Left lung (tissue), 14 donors: ENCODE results near the gene MBNL1. TPM values are rescaled to one million over a fixed set of nuclear protein-coding genes. Genes with fewer than 3 reads are reported as not detected.

ENCODE experiments used
- ATAC-seq: fragments of 200-7000 bp; cut with Tn5 transposase; one replicate; pipeline ENCODE4 v1.9.1; 2020; ENCODE audit warnings: moderate library complexity
- DNase-seq, 4 donors: peaks; one replicate each; pipeline ENCODE4 v3.0.0-alpha.2; 2013 to 2020
- H3K27ac ChIP-seq, 2 donors: fragments of 200-600 bp; sonication (generic) in 1 of 2; one replicate each; pipeline versions ENCODE4 v1.5.0 to v1.8.0; 2020 to 2021
- H3K27me3 ChIP-seq, 2 donors: fragments of 200-600 bp; sonication (generic) in 1 of 2; one replicate each; pipeline versions ENCODE4 v1.5.0 to v1.8.0; 2020 to 2021
- H3K36me3 ChIP-seq, 2 donors: fragments of 200-600 bp; sonication (generic) in 1 of 2; one replicate each; pipeline versions ENCODE4 v1.5.0 to v1.8.0; 2020 to 2021
- H3K4me1 ChIP-seq, 2 donors: fragments of 200-600 bp; one replicate each; pipeline ENCODE4 v1.8.0; 2021
- H3K4me3 ChIP-seq, 2 donors: fragments of 200-600 bp; sonication (generic) in 1 of 2; one replicate each; pipeline versions ENCODE4 v1.5.0 to v1.8.0; 2020 to 2021; ENCODE audit warnings: mild to moderate bottlenecking in 1 of 2
- H3K9me3 ChIP-seq, 2 donors: fragments of 200-600 bp; sonication (generic) in 1 of 2; one replicate each; pipeline versions ENCODE4 v1.5.0 to v1.8.0; 2020 to 2021
- CTCF ChIP-seq, 2 donors: fragments of 200-600 bp; sonication (generic) in 1 of 2; IDR thresholded peaks; one replicate each; pipeline versions ENCODE4 v1.5.0 to v1.8.0; 2021; ENCODE audit warnings: antibody characterized with exemption in 2 of 2
- intact Hi-C, 2 donors: fragments of 100-400 bp; cut with DNase I; formaldehyde crosslinking; loops; one replicate each; pipeline versions ENCODE4 v1.11.2 to v1.14.2; 2022
- long read RNA-seq, 12 donors: library from polyadenylated mRNA in 2 of 12; unstranded in 2 of 12; transcript quantifications; one replicate each; pipeline ENCODE4 v2.0.0 and lab custom pipeline, GENCODE V29; 2019 to 2026
- polyA plus RNA-seq, 6 donors: library from polyadenylated mRNA; unstranded; fragments of 120-200 nt; gene quantifications; one replicate each; pipeline ENCODE4 v1.2.1, GENCODE V29; 2013; ENCODE audit not compliant: insufficient read length in 6 of 6
- total RNA-seq, 2 donors: library from RNA; stranded (reverse); fragmentation: NEBNext Ultra II Directional; extraction: Animal tissue kit (Norgen Biotek cat#: 25700); gene quantifications; one replicate each; pipeline ENCODE4 v1.2.1, GENCODE V29; 2021
- donor health status: DM: no; HTN: yes; CAD: no.
- donor health status: DM: no; HTN: no; CAD: no.

The MBNL1 gene
- total RNA-seq: 100 to 1,000 TPM; 226 to 246 TPM
- 100 to 1,000 TPM in 4 of 6 donors, 10 to 100 TPM in 2; 92.3 to 112 (median 105) TPM for polyA plus RNA-seq
- long read RNA-seq, donor 1, full-length matches to known transcripts: 6 of 36 reads
- long read RNA-seq, donor 1, partial matches to known transcripts: 30 of 36 reads
- long read RNA-seq, donor 1, other reads (novel, unspliced or antisense): 0 of 36 reads
- long read RNA-seq, donor 2, full-length matches to known transcripts: 8 of 22 reads
- long read RNA-seq, donor 2, partial matches to known transcripts: 14 of 22 reads
- long read RNA-seq, donor 2, other reads (novel, unspliced or antisense): 0 of 22 reads
- long read RNA-seq, donor 3, full-length matches to known transcripts: 4 of 4 reads
- long read RNA-seq, donor 3, partial matches to known transcripts: 0 of 4 reads
- long read RNA-seq, donor 3, other reads (novel, unspliced or antisense): 0 of 4 reads
- long read RNA-seq, donor 4, partial matches to known transcripts: 15 of 22 reads
- long read RNA-seq, donor 4, other reads (novel, unspliced or antisense): 6 of 22 reads
- long read RNA-seq, donor 5, full-length matches to known transcripts: 4 of 24 reads
- long read RNA-seq, donor 5, partial matches to known transcripts: 20 of 24 reads
- long read RNA-seq, donor 5, other reads (novel, unspliced or antisense): 0 of 24 reads
- long read RNA-seq, donor 6, full-length matches to known transcripts: 6 of 6 reads
- long read RNA-seq, donor 6, partial matches to known transcripts: 0 of 6 reads
- long read RNA-seq, donor 6, other reads (novel, unspliced or antisense): 0 of 6 reads
- long read RNA-seq, donor 7, full-length matches to known transcripts: 3 of 3 reads
- long read RNA-seq, donor 7, partial matches to known transcripts: 0 of 3 reads
- long read RNA-seq, donor 7, other reads (novel, unspliced or antisense): 0 of 3 reads
- long read RNA-seq, donor 8, full-length matches to known transcripts: 9 of 63 reads
- long read RNA-seq, donor 8, partial matches to known transcripts: 54 of 63 reads
- long read RNA-seq, donor 8, other reads (novel, unspliced or antisense): 0 of 63 reads
- long read RNA-seq, donor 9: 0 reads
- long read RNA-seq, donor 10, partial matches to known transcripts: 6 of 9 reads
- long read RNA-seq, donor 10, other reads (novel, unspliced or antisense): 3 of 9 reads
- long read RNA-seq, donor 11, full-length matches to known transcripts: 2 of 2 reads
- long read RNA-seq, donor 11, partial matches to known transcripts: 0 of 2 reads
- long read RNA-seq, donor 11, other reads (novel, unspliced or antisense): 0 of 2 reads
- long read RNA-seq, donor 12, full-length matches to known transcripts: 6 of 16 reads
- long read RNA-seq, donor 12, partial matches to known transcripts: 10 of 16 reads
- long read RNA-seq, donor 12, other reads (novel, unspliced or antisense): 0 of 16 reads

- intact Hi-C loops: no loop called here
- Histone ChIP-seq H3K4me3 (peak within 1 kb of the TSS; percentile 68 to 69), H3K27ac (peak within 1 kb of the TSS; percentile 99 to 100), H3K9me3 (no peaks in the 10 kb centered on the region), H3K36me3 (no peaks in the 10 kb centered on the region), H3K27me3 (no peaks in the 10 kb centered on the region), H3K4me1 (peaks cover 14 to 64% of the 10 kb centered on the region in 2 donors)
- peak in 1 of 2 donors; percentile 10 for TF ChIP-seq CTCF (IDR thresholded peaks at IDR 0.05)
- DNase-seq (peak; percentile 84 to 92 (median 90)), ATAC-seq (peak; percentile 80)
Observed at GRCh38 chr3:152268555-152269055, at the start of gene MBNL1. MBNL1 (plus strand) TSS chr3:152268929; CDS start chr3:152300194, 31,265 bp downstream.

GRCh38 chr3:152219216-152219615 is 49.5 kb upstream of the MBNL1 start:
- no peaks in the 10 kb centered on the region for H3K9me3 ChIP-seq
- peaks cover 6 to 55% of the 10 kb centered on the region in 2 donors for H3K4me1 ChIP-seq
- H3K27ac ChIP-seq: no peak overlapping the region
- H3K36me3 ChIP-seq: no peaks in the 10 kb centered on the region
- no peaks in the 10 kb centered on the region for H3K27me3 ChIP-seq
- ATAC-seq (peak; percentile 22), DNase-seq (peak in 1 of 4 donors; percentile 37)
- intact Hi-C loops: no loop called here
- no peak overlapping the region for H3K4me3 ChIP-seq
- no peak for TF ChIP-seq CTCF (IDR thresholded peaks at IDR 0.05)

GRCh38 chr3:152219769-152220255 is 48.9 kb upstream of the MBNL1 start:
- Histone ChIP-seq H3K4me1 (peaks cover 6 to 57% of the 10 kb centered on the region in 2 donors), H3K9me3 (no peaks in the 10 kb centered on the region), H3K27me3 (no peaks in the 10 kb centered on the region), H3K4me3 (no peak overlapping the region), H3K27ac (no peak overlapping the region), H3K36me3 (no peaks in the 10 kb centered on the region)
- ATAC-seq: no peak
- intact Hi-C loops: no loop called here
- TF ChIP-seq CTCF (IDR thresholded peaks at IDR 0.05): no peak
- DNase-seq: no peak

- intact Hi-C loops: no loop called here
- Histone ChIP-seq H3K9me3 (no peaks in the 10 kb centered on the region), H3K4me1 (peaks cover 6 to 57% of the 10 kb centered on the region in 2 donors), H3K4me3 (no peak overlapping the region), H3K36me3 (no peaks in the 10 kb centered on the region), H3K27me3 (no peaks in the 10 kb centered on the region), H3K27ac (peak overlapping the region; percentile 65 to 73)
- ATAC-seq (peak; percentile 67), DNase-seq (no peak)
- no peak for TF ChIP-seq CTCF (IDR thresholded peaks at IDR 0.05)
Observed at GRCh38 chr3:152222327-152222726, 46.4 kb upstream of the MBNL1 start.
